ENCODE results near the gene ANKZF1.
A peak's percentile ranks its signal among the peaks of the same experiment; 100 is the strongest.

ANKZF1 gene

GRCh38 chr2:219271021-219271420, 41.4 kb downstream of the ANKZF1 start:
- H3K4me3 ChIP-seq (ENCODE audit: low read depth in 1 of 2, low read length in 2 of 2), result no peak overlapping the region
- H3K4me1 ChIP-seq (ENCODE audit: control insufficient read depth in 1 of 2, insufficient read depth in 2 of 2, low read length in 2 of 2), result peaks cover 12 to 14% of the 10 kb centered on the region in 2 donors
- H3K9ac ChIP-seq (ENCODE audit: low read depth in 1 of 2, low read length in 2 of 2), result no peak overlapping the region
- no peaks in the 10 kb centered on the region for H3K9me3 ChIP-seq (ENCODE audit: control insufficient read depth in 1 of 2, low read length in 2 of 2)
- no peaks in the 10 kb centered on the region for H3K27me3 ChIP-seq (ENCODE audit: control insufficient read depth in 1 of 2, insufficient read depth in 2 of 2, low read length in 2 of 2)
- no peak overlapping the region for H3K27ac ChIP-seq (ENCODE audit: low read depth, low read length)
- no peaks in the 10 kb centered on the region for H3K36me3 ChIP-seq (ENCODE audit: control insufficient read depth in 1 of 2, insufficient read depth in 2 of 2, low read length in 2 of 2)

GRCh38 chr2:219272356-219272755, 42.8 kb downstream of the ANKZF1 start:
- Histone ChIP-seq H3K36me3 (ENCODE audit: control insufficient read depth in 1 of 2, insufficient read depth in 2 of 2, low read length in 2 of 2) (no peaks in the 10 kb centered on the region), H3K4me3 (ENCODE audit: low read depth in 1 of 2, low read length in 2 of 2) (no peak overlapping the region), H3K9me3 (ENCODE audit: control insufficient read depth in 1 of 2, low read length in 2 of 2) (no peaks in the 10 kb centered on the region), H3K9ac (ENCODE audit: low read depth in 1 of 2, low read length in 2 of 2) (no peak overlapping the region), H3K27ac (ENCODE audit: low read depth, low read length) (no peak overlapping the region), H3K4me1 (ENCODE audit: control insufficient read depth in 1 of 2, insufficient read depth in 2 of 2, low read length in 2 of 2) (peaks cover 12 to 17% of the 10 kb centered on the region in 2 donors), H3K27me3 (ENCODE audit: control insufficient read depth in 1 of 2, insufficient read depth in 2 of 2, low read length in 2 of 2) (no peaks in the 10 kb centered on the region)

GRCh38 chr2:219272995-219273394, 43.4 kb downstream of the ANKZF1 start:
- Histone ChIP-seq H3K36me3 (ENCODE audit: control insufficient read depth in 1 of 2, insufficient read depth in 2 of 2, low read length in 2 of 2) (no peaks in the 10 kb centered on the region), H3K9ac (ENCODE audit: low read depth in 1 of 2, low read length in 2 of 2) (no peak overlapping the region), H3K27ac (ENCODE audit: low read depth, low read length) (no peak overlapping the region), H3K4me3 (ENCODE audit: low read depth in 1 of 2, low read length in 2 of 2) (no peak overlapping the region), H3K9me3 (ENCODE audit: control insufficient read depth in 1 of 2, low read length in 2 of 2) (no peaks in the 10 kb centered on the region), H3K4me1 (ENCODE audit: control insufficient read depth in 1 of 2, insufficient read depth in 2 of 2, low read length in 2 of 2) (peaks cover 15 to 23% of the 10 kb centered on the region in 2 donors), H3K27me3 (ENCODE audit: control insufficient read depth in 1 of 2, insufficient read depth in 2 of 2, low read length in 2 of 2) (no peaks in the 10 kb centered on the region)

- Histone ChIP-seq H3K27me3 (ENCODE audit: control insufficient read depth in 1 of 2, insufficient read depth in 2 of 2, low read length in 2 of 2) (no peaks in the 10 kb centered on the region), H3K4me3 (ENCODE audit: low read depth in 1 of 2, low read length in 2 of 2) (no peak overlapping the region), H3K9me3 (ENCODE audit: control insufficient read depth in 1 of 2, low read length in 2 of 2) (no peaks in the 10 kb centered on the region), H3K9ac (ENCODE audit: low read depth in 1 of 2, low read length in 2 of 2) (no peak overlapping the region), H3K36me3 (ENCODE audit: control insufficient read depth in 1 of 2, insufficient read depth in 2 of 2, low read length in 2 of 2) (no peaks in the 10 kb centered on the region), H3K27ac (ENCODE audit: low read depth, low read length) (no peak overlapping the region), H3K4me1 (ENCODE audit: control insufficient read depth in 1 of 2, insufficient read depth in 2 of 2, low read length in 2 of 2) (peaks cover 24 to 32% of the 10 kb centered on the region in 2 donors)
These were observed 44.3 kb downstream of the ANKZF1 start for GRCh38 chr2:219273937-219274336.

- no peak overlapping the region for H3K4me3 ChIP-seq (ENCODE audit: low read depth in 1 of 2, low read length in 2 of 2)
- H3K36me3 ChIP-seq (ENCODE audit: control insufficient read depth in 1 of 2, insufficient read depth in 2 of 2, low read length in 2 of 2), result no peaks in the 10 kb centered on the region
- no peak overlapping the region for H3K27ac ChIP-seq (ENCODE audit: low read depth, low read length)
- H3K27me3 ChIP-seq (ENCODE audit: control insufficient read depth in 1 of 2, insufficient read depth in 2 of 2, low read length in 2 of 2), result no peaks in the 10 kb centered on the region
- H3K4me1 ChIP-seq (ENCODE audit: control insufficient read depth in 1 of 2, insufficient read depth in 2 of 2, low read length in 2 of 2), result peaks cover 20 to 27% of the 10 kb centered on the region in 2 donors
- no peak overlapping the region for H3K9ac ChIP-seq (ENCODE audit: low read depth in 1 of 2, low read length in 2 of 2)
- H3K9me3 ChIP-seq (ENCODE audit: control insufficient read depth in 1 of 2, low read length in 2 of 2), result no peaks in the 10 kb centered on the region
These were observed 44.8 kb downstream of the ANKZF1 start for GRCh38 chr2:219274361-219274921.

- peak overlapping the region; percentile 59 for H3K4me3 ChIP-seq (ENCODE audit: low read depth in 1 of 2, low read length in 2 of 2)
These were observed 48.4 kb downstream of the ANKZF1 start for GRCh38 chr2:219277703-219278654.

GRCh38 chr2:219278655-219279150, 49.1 kb downstream of the ANKZF1 start:
- Histone ChIP-seq H3K27me3 (ENCODE audit: control insufficient read depth in 1 of 2, insufficient read depth in 2 of 2, low read length in 2 of 2) (no peaks in the 10 kb centered on the region), H3K27ac (ENCODE audit: low read depth, low read length) (peak overlapping the region; percentile 95), H3K9me3 (ENCODE audit: control insufficient read depth in 1 of 2, low read length in 2 of 2) (no peaks in the 10 kb centered on the region), H3K36me3 (ENCODE audit: control insufficient read depth in 1 of 2, insufficient read depth in 2 of 2, low read length in 2 of 2) (peaks cover 14 to 15% of the 10 kb centered on the region in 2 donors), H3K4me1 (ENCODE audit: control insufficient read depth in 1 of 2, insufficient read depth in 2 of 2, low read length in 2 of 2) (peaks cover 21 to 28% of the 10 kb centered on the region in 2 donors), H3K4me3 (ENCODE audit: low read depth in 1 of 2, low read length in 2 of 2) (peak overlapping the region; percentile 59 to 69), H3K9ac (ENCODE audit: low read depth in 1 of 2, low read length in 2 of 2) (peak overlapping the region; percentile 89)

More at GRCh38 chr2:219277703-219278654, 48.4 kb downstream of the ANKZF1 start:
- H3K27ac ChIP-seq (ENCODE audit: low read depth, low read length), result peak overlapping the region; percentile 95
- no peaks in the 10 kb centered on the region for H3K27me3 ChIP-seq (ENCODE audit: control insufficient read depth in 1 of 2, insufficient read depth in 2 of 2, low read length in 2 of 2)
- H3K4me1 ChIP-seq (ENCODE audit: control insufficient read depth in 1 of 2, insufficient read depth in 2 of 2, low read length in 2 of 2), result peaks cover 21 to 28% of the 10 kb centered on the region in 2 donors
- H3K9ac ChIP-seq (ENCODE audit: low read depth in 1 of 2, low read length in 2 of 2), result peak overlapping the region; percentile 89
- H3K9me3 ChIP-seq (ENCODE audit: control insufficient read depth in 1 of 2, low read length in 2 of 2), result no peaks in the 10 kb centered on the region
- H3K36me3 ChIP-seq (ENCODE audit: control insufficient read depth in 1 of 2, insufficient read depth in 2 of 2, low read length in 2 of 2), result peaks cover 7 to 14% of the 10 kb centered on the region in 2 donors

- Histone ChIP-seq H3K4me1 (ENCODE audit: control insufficient read depth in 1 of 2, insufficient read depth in 2 of 2, low read length in 2 of 2) (peaks cover 21 to 28% of the 10 kb centered on the region in 2 donors), H3K36me3 (ENCODE audit: control insufficient read depth in 1 of 2, insufficient read depth in 2 of 2, low read length in 2 of 2) (peaks cover 15 to 21% of the 10 kb centered on the region in 2 donors), H3K4me3 (ENCODE audit: low read depth in 1 of 2, low read length in 2 of 2) (peak within 1 kb of the TSS; percentile 71), H3K27ac (ENCODE audit: low read depth, low read length) (peak within 1 kb of the TSS; percentile 95), H3K9ac (ENCODE audit: low read depth in 1 of 2, low read length in 2 of 2) (peak within 1 kb of the TSS; percentile 89), H3K9me3 (ENCODE audit: control insufficient read depth in 1 of 2, low read length in 2 of 2) (no peaks in the 10 kb centered on the region), H3K27me3 (ENCODE audit: control insufficient read depth in 1 of 2, insufficient read depth in 2 of 2, low read length in 2 of 2) (no peaks in the 10 kb centered on the region)
These were observed 49.7 kb downstream of the ANKZF1 start, which contains the start of gene DNAJB2 for GRCh38 chr2:219279151-219279915. Gene DNAJB2 (plus strand): TSS chr2:219279366. CDS start chr2:219279834, 468 bp downstream.

- Histone ChIP-seq H3K4me1 (ENCODE audit: control insufficient read depth in 1 of 2, insufficient read depth in 2 of 2, low read length in 2 of 2) (peaks cover 21 to 28% of the 10 kb centered on the region in 2 donors), H3K4me3 (ENCODE audit: low read depth in 1 of 2, low read length in 2 of 2) (peak overlapping the region; percentile 71), H3K27ac (ENCODE audit: low read depth, low read length) (peak overlapping the region; percentile 95), H3K36me3 (ENCODE audit: control insufficient read depth in 1 of 2, insufficient read depth in 2 of 2, low read length in 2 of 2) (peaks cover 17 to 28% of the 10 kb centered on the region in 2 donors), H3K9me3 (ENCODE audit: control insufficient read depth in 1 of 2, low read length in 2 of 2) (no peaks in the 10 kb centered on the region), H3K9ac (ENCODE audit: low read depth in 1 of 2, low read length in 2 of 2) (peak overlapping the region; percentile 81 to 86), H3K27me3 (ENCODE audit: control insufficient read depth in 1 of 2, insufficient read depth in 2 of 2, low read length in 2 of 2) (no peaks in the 10 kb centered on the region)
These were observed 50.4 kb downstream of the ANKZF1 start for GRCh38 chr2:219279916-219280516.

All from duodenal mucosa (tissue), 2 donors.